ENCODE measurements around the gene HMBS.
"Not testable (repeated sequence)": the region's sequence is repeated elsewhere in the genome, so short reads cannot be mapped to it uniquely, and the experiment has no call there.

Gene HMBS

GRCh38 chr11:119100994-119101758, 16.5 kb downstream of the HMBS start:
- Histone ChIP-seq H3K27me3 (ENCODE audit: insufficient read depth, poor library complexity, severe bottlenecking) (no peaks in the 10 kb centered on the region), H3K4me3 (replicated peaks; ENCODE audit: insufficient read depth, low read length) (peak overlapping the region; percentile 93), H3K27ac (replicated peaks) (peak overlapping the region; percentile 96)
- no peak for TF ChIP-seq POLR2AphosphoS5 (IDR thresholded peaks at IDR 0.05; ENCODE audit: low read depth)
- TF ChIP-seq REST (IDR thresholded peaks at IDR 0.05; ENCODE audit: insufficient replicate concordance, low read depth): no peak
- no peak for TF ChIP-seq GABPA (IDR thresholded peaks at IDR 0.05; ENCODE audit: low read depth)
- no peak for TF ChIP-seq CTCF (IDR thresholded peaks at IDR 0.05; ENCODE audit: insufficient read depth, low read length)
- no peak for TF ChIP-seq SPI1 (IDR thresholded peaks at IDR 0.05; ENCODE audit: borderline replicate concordance, low read depth)
- DNase-seq (ENCODE audit: low read depth in 1 of 2, low spot score in 1 of 2): no peak

GRCh38 chr11:119101759-119102423, 17.2 kb downstream of the HMBS start, which contains the start of gene DPAGT1:
Gene DPAGT1, minus strand, starts transcription at chr11:119101853. Its CDS starts 198 bp downstream, at chr11:119101655.
- peak within 1 kb of the TSS; percentile 96 for H3K27ac ChIP-seq (replicated peaks)
- DNase-seq (ENCODE audit: low read depth in 1 of 2, low spot score in 1 of 2): peak; percentile 86 to 96
- peak within 1 kb of the TSS; percentile 93 for H3K4me3 ChIP-seq (replicated peaks; ENCODE audit: insufficient read depth, low read length)
- no peaks in the 10 kb centered on the region for H3K27me3 ChIP-seq (ENCODE audit: insufficient read depth, poor library complexity, severe bottlenecking)
- TF ChIP-seq CTCF (IDR thresholded peaks at IDR 0.05; ENCODE audit: insufficient read depth, low read length) (no peak), SPI1 (IDR thresholded peaks at IDR 0.05; ENCODE audit: borderline replicate concordance, low read depth) (0 out of 2 replicates have a peak, but pooled peaks have one; percentile 27), POLR2AphosphoS5 (IDR thresholded peaks at IDR 0.05; ENCODE audit: low read depth) (0 out of 2 replicates have a peak, but pooled peaks have one; percentile 39), REST (IDR thresholded peaks at IDR 0.05; ENCODE audit: insufficient replicate concordance, low read depth) (no peak), GABPA (IDR thresholded peaks at IDR 0.05; ENCODE audit: low read depth) (peak; percentile 91)

- H3K27me3 ChIP-seq (ENCODE audit: insufficient read depth, poor library complexity, severe bottlenecking); DNase-seq (ENCODE audit: low read depth in 1 of 2, low spot score in 1 of 2): not testable (repeated sequence)
- Histone ChIP-seq H3K27ac (replicated peaks) (peak overlapping the region; percentile 96), H3K4me3 (replicated peaks; ENCODE audit: insufficient read depth, low read length) (peak overlapping the region; percentile 93; the same call in 1 of the 2 replicates)
- TF ChIP-seq SPI1 (IDR thresholded peaks at IDR 0.05; ENCODE audit: borderline replicate concordance, low read depth): peak; percentile 70; the same call in 1 of the 2 replicates
Observed at GRCh38 chr11:119103161-119103664, 18.5 kb downstream of the HMBS start.

GRCh38 chr11:119103793-119104192, 19.1 kb downstream of the HMBS start:
- H3K27ac ChIP-seq (replicated peaks): no peak overlapping the region
- no peak overlapping the region for H3K4me3 ChIP-seq (replicated peaks; ENCODE audit: insufficient read depth, low read length)
- no peaks in the 10 kb centered on the region for H3K27me3 ChIP-seq (ENCODE audit: insufficient read depth, poor library complexity, severe bottlenecking)
- TF ChIP-seq SPI1 (IDR thresholded peaks at IDR 0.05; ENCODE audit: borderline replicate concordance, low read depth) (no peak), GABPA (IDR thresholded peaks at IDR 0.05; ENCODE audit: low read depth) (no peak)
- peak in 1 of 2 experiments; percentile 59 for DNase-seq (ENCODE audit: low read depth in 1 of 2, low spot score in 1 of 2)

All from HL-60 (cell line).